Hematopoietic multipotent progenitor cell treated with erythropoietin and hydrocortisone succinate and interleukin-3 and kit ligand, for 8 days (in vitro differentiated cells): ENCODE results near the gene ELOVL5.
"Not testable (repeated sequence)": the region's sequence is repeated elsewhere in the genome, so short reads cannot be mapped to it uniquely, and the experiment has no call there.

Experiments used
- DNase-seq: peaks from one replicate; pipeline ENCODE4 v3.0.0-alpha.2; 2015

The ELOVL5 gene

GRCh38 chr6:53358440-53359094, 9.8 kb upstream of the ELOVL5 start:
- DNase-seq, result no peak

DNA sequence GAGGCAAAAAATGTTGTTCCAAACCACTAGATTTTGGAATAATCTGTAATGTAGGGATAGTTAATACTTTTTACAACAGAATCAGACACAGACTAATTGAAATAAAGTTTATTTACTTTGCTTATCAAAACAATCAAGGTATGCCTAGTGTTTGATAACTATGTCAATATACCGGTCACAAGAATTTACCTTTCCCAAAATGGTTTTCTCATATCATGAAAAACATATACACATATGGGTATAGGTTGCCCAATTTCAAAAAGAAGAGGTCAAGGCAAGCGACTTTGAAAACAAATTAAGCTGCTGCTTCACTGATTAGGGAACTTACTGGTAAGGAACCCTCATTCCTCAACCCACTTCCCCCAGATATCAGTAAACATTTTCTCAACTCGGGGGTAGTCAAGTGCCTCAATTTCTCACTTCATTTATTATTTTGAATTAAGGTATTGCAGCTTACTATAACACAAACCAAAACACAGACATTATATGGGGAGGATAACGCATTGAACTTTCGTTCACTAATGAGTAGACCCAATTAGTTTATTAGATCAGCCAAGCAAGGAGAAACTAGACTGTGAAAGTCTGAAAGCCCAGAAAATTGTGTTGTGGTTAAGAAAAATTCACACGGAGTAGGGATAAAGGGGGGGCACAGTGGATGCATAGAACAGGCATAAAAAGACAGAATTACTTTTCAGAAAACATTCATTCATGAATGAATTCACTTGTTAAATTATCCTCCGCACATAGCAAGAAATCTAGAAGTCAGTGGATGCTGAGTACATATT, 9.0 kb upstream of the ELOVL5 start:
- DNase-seq, result no peak

- no peak for DNase-seq
Observed at GRCh38 chr6:53353624-53354023, 4.9 kb upstream of the ELOVL5 start.

DNA sequence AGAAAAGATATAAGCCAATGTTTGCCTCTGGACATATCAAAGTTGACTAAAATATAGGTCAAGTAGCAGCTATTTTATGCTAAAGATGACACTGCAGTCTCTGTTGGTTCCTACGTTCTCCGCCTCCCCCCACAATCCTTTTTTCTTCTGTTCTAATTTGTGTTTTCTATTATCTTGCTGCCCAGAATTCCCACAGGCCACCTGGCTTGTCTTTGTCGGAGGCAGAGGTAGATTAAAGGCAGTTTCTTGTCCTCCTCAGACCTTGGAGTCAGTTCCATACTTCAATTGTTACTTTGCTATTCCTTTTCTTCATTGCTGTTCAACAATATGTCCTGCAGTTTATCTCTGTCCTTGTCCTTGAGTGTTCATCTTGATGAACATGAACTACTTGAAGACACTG, 3.6 kb upstream of the ELOVL5 start:
- no peak for DNase-seq

DNA sequence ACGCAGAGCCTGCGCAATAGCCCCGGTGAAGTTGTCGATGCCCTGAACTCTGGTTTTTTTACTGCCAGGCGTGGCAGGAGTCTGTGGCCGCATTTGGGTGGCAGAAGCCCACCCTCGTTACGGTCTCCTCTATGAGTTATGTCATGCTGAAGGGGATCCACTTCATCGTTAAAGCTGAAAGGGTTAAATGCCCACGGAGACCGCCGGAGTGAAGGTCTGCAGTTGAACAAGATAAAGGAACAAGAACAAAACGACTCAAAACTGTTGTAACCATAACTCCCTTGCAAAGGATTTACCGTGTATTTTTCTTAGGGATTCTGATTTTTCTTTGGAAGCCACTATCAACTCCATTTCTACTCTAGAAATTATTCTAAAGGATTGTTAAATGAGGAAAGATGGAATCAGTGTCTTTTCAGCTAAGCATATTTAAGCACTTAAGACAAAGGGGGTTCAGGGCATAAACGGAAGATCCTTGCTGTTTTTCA, 501 bp upstream of the ELOVL5 start:
- no peak for DNase-seq

GRCh38 chr6:53347921-53348370, 804 bp downstream of the ELOVL5 start:
- peak; percentile 70 for DNase-seq

DNA sequence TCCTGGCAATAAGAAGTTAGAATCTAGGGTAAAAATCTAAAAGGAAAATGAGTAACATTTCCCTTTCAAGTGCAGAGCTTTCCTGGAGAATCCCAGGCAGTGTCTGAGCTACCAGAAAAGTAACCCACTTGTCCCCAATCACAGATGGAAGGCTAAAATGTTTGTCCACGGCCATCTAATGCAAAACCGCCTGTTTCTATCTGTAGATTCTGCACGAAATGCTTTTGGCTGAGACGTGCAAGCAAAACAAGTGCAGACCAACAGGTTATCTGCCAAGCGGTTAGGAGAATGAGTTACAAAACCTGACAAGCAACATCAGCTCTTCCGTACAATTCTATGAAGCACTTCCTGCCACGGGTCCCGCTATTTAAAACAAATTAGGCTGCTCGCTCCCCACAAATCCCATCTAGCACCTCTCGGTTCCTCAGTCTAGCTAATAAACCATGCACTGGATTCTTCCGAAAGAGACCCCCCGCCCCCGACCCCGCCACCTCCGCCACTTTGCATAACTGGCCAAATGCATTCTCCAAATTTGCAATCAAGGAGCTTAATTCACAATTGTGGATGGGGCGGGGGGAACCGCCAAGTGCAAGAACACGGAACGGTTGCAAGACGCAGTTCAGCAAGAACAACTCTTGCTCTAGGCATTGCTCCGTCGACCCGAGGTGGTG, 1.4 kb downstream of the ELOVL5 start:
- DNase-seq, result peak; percentile 51

- not testable (repeated sequence) for DNase-seq
Observed at GRCh38 chr6:53346049-53346448, 2.7 kb downstream of the ELOVL5 start.

- no peak for DNase-seq
Observed at GRCh38 chr6:53344969-53345368, 3.8 kb downstream of the ELOVL5 start.

- DNase-seq, result no peak
Observed at GRCh38 chr6:53343092-53343491, 5.7 kb downstream of the ELOVL5 start.

GRCh38 chr6:53342217-53342616, 6.5 kb downstream of the ELOVL5 start:
- DNase-seq, result no peak

- no peak for DNase-seq
Observed at GRCh38 chr6:53340536-53340935, 8.2 kb downstream of the ELOVL5 start.

- DNase-seq, result no peak
Observed at GRCh38 chr6:53339424-53339823, 9.3 kb downstream of the ELOVL5 start.

GRCh38 chr6:53338304-53338703, 10.4 kb downstream of the ELOVL5 start:
- no peak for DNase-seq

GRCh38 chr6:53336070-53336469, 12.7 kb downstream of the ELOVL5 start:
- no peak for DNase-seq

- DNase-seq, result no peak
Observed at GRCh38 chr6:53335224-53335994, 13.3 kb downstream of the ELOVL5 start.

DNA sequence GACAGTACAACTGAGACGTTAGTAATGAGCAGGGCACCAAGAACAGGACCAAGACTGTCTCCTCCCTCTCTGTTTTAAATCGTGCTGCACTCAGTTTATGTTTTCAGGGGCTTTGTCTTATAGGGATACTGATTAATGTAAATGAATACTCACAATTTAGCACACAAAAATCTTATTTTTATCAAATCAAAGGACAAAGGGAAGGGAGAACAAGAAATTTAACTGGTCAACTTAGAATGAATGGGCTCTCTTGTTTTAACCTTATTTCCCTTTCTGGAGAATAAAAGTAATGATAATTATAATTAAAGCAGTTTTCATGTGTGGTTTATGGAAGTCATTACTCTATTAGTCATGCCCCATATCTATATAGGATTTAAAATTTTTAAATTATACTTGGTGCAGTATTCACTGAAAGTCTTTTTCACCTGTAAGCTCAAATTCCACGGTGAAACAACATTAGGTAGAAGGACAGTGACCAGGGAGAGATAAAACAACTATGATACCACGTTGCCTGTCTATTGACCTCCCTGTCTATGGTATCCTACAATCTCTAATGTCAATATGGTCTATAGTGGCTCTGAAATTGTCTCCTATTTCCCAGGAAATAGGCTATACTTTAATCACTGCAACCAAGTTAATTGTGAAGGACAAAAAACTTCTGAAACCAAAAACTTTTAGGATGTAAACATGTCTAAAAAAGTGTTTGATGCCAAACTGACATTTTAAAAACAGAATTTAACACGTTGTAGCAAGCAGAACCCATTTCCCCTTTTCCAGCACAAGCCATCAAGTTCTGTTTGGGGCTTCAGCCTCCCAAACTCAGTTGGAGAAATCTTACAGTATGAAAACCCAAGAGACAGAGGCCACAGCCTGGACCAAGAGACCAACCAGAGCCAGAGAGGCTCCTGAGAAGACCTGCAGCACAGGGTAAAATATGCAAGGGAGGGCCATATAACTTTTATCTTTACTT, 15.0 kb downstream of the ELOVL5 start:
- no peak for DNase-seq

GRCh38 chr6:53331678-53332077, 17.1 kb downstream of the ELOVL5 start:
- DNase-seq, result no peak

DNA sequence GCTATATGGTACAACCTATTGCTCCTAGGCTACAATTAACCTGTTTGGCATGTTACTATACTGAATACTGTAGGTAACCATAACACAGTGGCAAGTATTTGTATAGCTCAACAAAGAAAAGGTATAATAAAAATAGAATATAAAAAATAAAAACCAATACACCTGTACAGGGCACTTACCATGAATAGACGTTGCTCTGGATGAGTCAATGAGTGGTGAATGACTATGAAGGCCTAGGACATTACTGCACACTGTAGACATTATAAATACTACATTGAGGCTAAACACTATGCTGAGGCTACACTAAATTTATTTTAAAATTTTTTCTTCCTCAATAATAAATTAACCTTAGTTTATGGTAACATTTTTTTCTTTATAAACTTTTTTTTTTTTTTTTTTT, 18.6 kb downstream of the ELOVL5 start:
- DNase-seq, result no peak

DNA sequence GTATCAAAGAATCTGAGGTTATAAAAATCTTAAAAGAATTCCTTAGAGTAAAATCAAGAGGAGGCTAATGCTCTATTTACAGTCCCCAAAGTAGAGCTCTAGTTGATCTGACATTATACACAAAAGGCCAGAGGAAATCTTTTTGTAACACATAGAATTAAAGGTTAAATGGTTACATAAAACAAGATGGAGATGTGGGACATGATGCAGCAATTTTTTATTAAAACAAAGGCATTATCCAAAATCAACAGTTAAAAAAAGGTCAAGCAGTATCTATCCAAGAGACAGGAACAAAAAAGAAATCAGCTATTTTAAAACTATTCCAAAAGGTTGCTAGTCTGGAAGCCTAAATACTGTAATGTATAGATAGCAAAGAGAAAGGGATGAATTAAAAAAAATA, 20.4 kb downstream of the ELOVL5 start:
- DNase-seq, result no peak

GRCh38 chr6:53327017-53327395, 21.7 kb downstream of the ELOVL5 start:
- peak; percentile 59 for DNase-seq
